ENCODE results near the gene RNASEH2C.
"Not testable (repeated sequence)": the region's sequence is repeated elsewhere in the genome, so short reads cannot be mapped to it uniquely, and the experiment has no call there.

The RNASEH2C gene

GRCh38 chr11:65720211-65720934 lies at the start of gene RNASEH2C:
Gene RNASEH2C, minus strand, starts transcription at chr11:65720798. Its CDS starts 40 bp downstream, at chr11:65720758.
- ChIA-PET CTCF (interaction anchor here (0.7 to 5.7 kb wide), 11 partner anchors 9 to 171 kb away, joined by 3 to 33 read pairs (median 5); partner anchors contain the start of genes AP5B1, FIBP and KAT5), POLR2A (interaction anchor here (0.6 to 2.2 kb wide), 5 partner anchors 8 to 1733 kb away, joined by 3 to 18 read pairs (median 5); partner anchors contain the start of genes KAT5 and RELA)
- TF ChIP-seq CTCF (IDR thresholded peaks at IDR 0.05; ENCODE audit: control extremely low read depth, extremely low read depth, low read depth, missing control alignments), result no peak
- DNase-seq (ENCODE audit: extremely low spot score), result peak; percentile 93

GRCh38 chr11:65767806-65768205 lies 47.2 kb upstream of the RNASEH2C start:
- POLR2A ChIA-PET; DNase-seq (ENCODE audit: extremely low spot score): not testable (repeated sequence)
- CTCF ChIA-PET, result interaction anchor here (0.8 to 1.6 kb wide), 4 partner anchors 12 to 142 kb away, joined by 3 to 5 read pairs (median 4); no protein-coding TSS in a partner anchor

- no peak for TF ChIP-seq CTCF (IDR thresholded peaks at IDR 0.05; ENCODE audit: control extremely low read depth, extremely low read depth, low read depth, missing control alignments)
- ChIA-PET CTCF (interaction anchor here (0.7 to 1.9 kb wide), 6 partner anchors 12 to 142 kb away, joined by 3 to 6 read pairs (median 4); no protein-coding TSS in a partner anchor), POLR2A (no interaction called here)
- DNase-seq (ENCODE audit: extremely low spot score), result no peak
Measured at GRCh38 chr11:65767406-65767805, 46.8 kb upstream of the RNASEH2C start.

GRCh38 chr11:65766535-65766934 lies 45.9 kb upstream of the RNASEH2C start:
- CTCF ChIA-PET, result interaction anchor here (0.7 to 1.9 kb wide), 5 partner anchors 8 to 61 kb away, joined by 3 to 6 read pairs (median 3); partner anchors contain the start of gene AP5B1
- POLR2A ChIA-PET, result no interaction called here
- TF ChIP-seq CTCF (IDR thresholded peaks at IDR 0.05; ENCODE audit: control extremely low read depth, extremely low read depth, low read depth, missing control alignments), result no peak
- no peak for DNase-seq (ENCODE audit: extremely low spot score)

GRCh38 chr11:65764434-65764833 lies 43.8 kb upstream of the RNASEH2C start:
- no peak for TF ChIP-seq CTCF (IDR thresholded peaks at IDR 0.05; ENCODE audit: control extremely low read depth, extremely low read depth, low read depth, missing control alignments)
- no peak for DNase-seq (ENCODE audit: extremely low spot score)
- CTCF ChIA-PET, result interaction anchor here (0.7 to 1.3 kb wide), 6 partner anchors 9 to 122 kb away, joined by 3 to 6 read pairs (median 3); no protein-coding TSS in a partner anchor
- POLR2A ChIA-PET, result no interaction called here

GRCh38 chr11:65762816-65763215 lies 42.2 kb upstream of the RNASEH2C start:
- POLR2A ChIA-PET; DNase-seq (ENCODE audit: extremely low spot score); CTCF ChIA-PET: not testable (repeated sequence)

- POLR2A ChIA-PET; DNase-seq (ENCODE audit: extremely low spot score): not testable (repeated sequence)
- CTCF ChIA-PET, result interaction anchor here (3.8 kb wide), 2 partner anchors 8 to 17 kb away, joined by 15 to 24 read pairs; no protein-coding TSS in a partner anchor
Measured at GRCh38 chr11:65762169-65762568, 41.6 kb upstream of the RNASEH2C start.

GRCh38 chr11:65745049-65745448 lies 24.5 kb upstream of the RNASEH2C start:
- ChIA-PET CTCF (interaction anchor here (0.8 to 1.7 kb wide), 4 partner anchors 34 to 277 kb away, joined by 3 to 6 read pairs (median 4); partner anchors contain the start of gene AP5B1), POLR2A (no interaction called here)
- no peak for DNase-seq (ENCODE audit: extremely low spot score)
- TF ChIP-seq CTCF (IDR thresholded peaks at IDR 0.05; ENCODE audit: control extremely low read depth, extremely low read depth, low read depth, missing control alignments), result no peak

Measured in GM10248 (cell line).